Amniotic stem cell (primary cell): ENCODE results near the gene DLG1.
A peak's percentile ranks its signal among the peaks of the same experiment; 100 is the strongest.
"Not testable (repeated sequence)": the region's sequence is repeated elsewhere in the genome, so short reads cannot be mapped to it uniquely, and the experiment has no call there.

ENCODE experiments used
- DNase-seq: peaks from one replicate; lab custom pipeline; 2025; lab: John Stamatoyannopoulos, UW

The DLG1 gene

GRCh38 chr3:197209366-197210260 is 88.8 kb downstream of the DLG1 start:
- DNase-seq = no peak

- DNase-seq = no peak
Observed at GRCh38 chr3:197206913-197207312, 91.5 kb downstream of the DLG1 start.

DNA sequence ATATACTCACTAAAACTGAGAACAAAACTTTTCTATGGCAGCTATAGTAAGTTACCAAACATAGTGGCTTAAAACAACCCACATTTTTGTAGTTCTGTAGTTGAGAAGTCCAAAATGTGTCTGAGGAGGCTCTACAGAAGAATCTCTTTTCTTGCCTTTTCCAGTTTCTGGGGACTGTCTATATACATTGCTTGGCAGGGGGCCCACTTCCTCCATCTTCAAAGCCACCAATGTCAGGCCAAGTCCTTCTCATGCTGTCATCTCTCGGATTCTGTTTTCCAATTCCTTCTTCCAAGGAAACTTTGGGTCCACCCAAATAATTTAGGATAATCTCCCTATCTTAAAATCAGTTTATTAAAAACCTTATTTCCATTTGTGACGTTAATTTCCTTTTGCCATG is 92.7 kb downstream of the DLG1 start:
- DNase-seq = no peak

DNA sequence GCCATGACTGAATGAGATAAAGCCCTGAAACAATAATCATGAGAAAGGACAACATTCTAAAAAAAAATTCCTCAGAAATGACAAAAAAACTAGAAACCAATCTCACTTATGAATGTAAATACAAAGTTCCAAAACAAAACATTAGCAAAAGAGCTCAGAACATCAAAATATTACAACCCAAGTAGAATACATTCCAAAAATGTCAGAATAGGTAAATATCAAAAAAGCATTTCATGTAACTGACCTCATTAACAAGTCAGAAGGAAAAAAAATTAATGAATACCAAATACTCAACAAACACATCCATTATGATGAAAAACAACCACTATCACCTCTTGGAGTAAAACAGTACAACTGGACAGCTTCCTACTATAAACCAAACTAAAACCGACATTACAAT is 93.1 kb downstream of the DLG1 start:
- DNase-seq = no peak

DNA sequence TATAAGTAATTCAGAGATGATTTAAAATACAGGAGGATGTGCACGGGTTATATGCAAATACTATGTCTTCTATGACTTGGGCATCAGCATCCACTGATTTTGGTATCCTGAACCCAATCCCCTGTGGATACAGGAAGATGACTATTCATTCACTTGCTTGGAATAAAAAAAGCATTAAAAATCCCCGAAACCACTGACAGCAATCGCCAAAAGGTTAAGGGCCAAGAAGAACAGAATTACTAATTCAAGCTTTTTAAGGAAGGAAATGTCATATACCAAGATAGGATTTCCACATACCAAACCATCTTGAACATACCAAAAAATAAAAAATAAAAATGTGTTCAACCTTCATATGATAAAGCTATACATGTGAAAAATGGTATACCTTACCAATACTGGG is 93.7 kb downstream of the DLG1 start:
- no peak for DNase-seq

DNA sequence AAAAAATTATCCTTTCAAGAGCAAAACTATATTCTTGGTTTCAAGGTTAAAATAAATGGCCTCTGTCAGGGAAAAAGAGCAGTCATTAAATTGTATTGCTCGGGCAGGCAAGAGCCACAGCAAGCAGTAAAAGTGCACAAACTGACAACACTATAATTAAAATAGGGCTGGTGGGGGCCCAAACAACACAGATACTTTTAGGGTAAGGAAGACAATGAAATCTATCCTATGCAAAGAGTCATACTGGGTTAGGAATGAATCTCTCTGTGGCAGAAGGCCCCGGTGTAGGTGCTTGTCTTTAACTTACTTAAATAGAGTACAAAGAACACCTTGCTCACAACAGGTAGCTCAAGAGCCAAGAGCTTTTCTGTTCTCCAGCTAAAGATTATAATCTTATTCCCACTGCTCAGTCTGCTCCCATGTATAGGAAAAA is 94.7 kb downstream of the DLG1 start:
- no peak for DNase-seq

DNA sequence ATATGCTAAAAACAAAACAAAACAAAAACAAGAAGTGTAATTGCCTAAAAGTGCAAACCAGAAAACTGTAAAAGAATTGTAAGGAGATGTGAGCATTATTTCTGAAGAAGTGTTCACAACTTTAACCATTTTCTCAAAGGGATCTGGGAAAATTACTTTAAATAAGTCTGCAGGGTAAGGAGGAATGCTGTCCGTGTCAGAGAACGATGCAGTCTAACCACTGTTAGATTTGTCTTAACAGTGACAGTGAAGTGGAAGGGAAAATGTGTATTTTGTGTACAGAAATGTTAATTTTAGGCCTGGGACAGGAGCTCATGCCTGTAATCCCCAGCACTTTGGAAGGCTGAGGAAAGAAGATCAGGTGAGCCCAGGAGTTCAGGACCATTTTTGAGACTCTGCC is 95.7 kb downstream of the DLG1 start:
- no peak for DNase-seq

GRCh38 chr3:197201791-197202452 is 96.5 kb downstream of the DLG1 start:
- DNase-seq = no peak

DNA sequence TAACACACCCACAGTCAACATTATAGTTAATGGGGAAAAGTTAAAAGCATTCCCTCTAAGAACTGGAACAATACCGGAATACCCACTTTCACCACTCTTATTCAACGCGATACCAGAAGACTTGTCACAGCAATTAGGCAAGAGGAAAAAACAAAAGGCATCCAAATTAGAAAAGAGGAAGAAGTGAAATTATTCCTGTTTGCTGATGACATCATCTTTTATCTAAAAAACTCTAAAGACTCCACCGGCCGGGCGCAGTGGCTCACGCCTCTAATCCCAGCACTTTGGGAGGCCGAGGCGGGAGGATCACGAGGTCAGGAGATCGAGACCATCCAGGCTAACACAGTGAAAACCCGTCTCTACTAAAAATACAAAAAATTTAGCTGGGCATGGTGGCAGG is 97.6 kb downstream of the DLG1 start:
- DNase-seq = not testable (repeated sequence)

DNA sequence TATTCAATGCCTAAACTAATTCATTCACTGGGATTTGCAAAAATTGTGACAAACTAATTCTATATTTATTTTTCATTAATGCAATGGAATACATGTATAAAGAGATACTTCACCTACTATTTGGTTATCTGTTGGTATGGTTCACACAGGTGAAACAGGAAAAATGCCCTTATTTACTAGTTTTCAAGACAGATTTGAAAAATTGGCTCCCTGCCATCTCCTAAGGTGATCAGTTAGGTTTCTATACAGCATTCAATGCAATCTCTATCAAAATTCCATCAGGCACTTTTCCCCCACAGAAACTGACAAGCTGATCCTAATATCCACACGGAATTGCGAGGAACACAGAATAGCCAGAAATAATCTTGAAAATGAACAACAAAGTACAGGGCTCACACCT is 101.1 kb downstream of the DLG1 start:
- no peak for DNase-seq

DNA sequence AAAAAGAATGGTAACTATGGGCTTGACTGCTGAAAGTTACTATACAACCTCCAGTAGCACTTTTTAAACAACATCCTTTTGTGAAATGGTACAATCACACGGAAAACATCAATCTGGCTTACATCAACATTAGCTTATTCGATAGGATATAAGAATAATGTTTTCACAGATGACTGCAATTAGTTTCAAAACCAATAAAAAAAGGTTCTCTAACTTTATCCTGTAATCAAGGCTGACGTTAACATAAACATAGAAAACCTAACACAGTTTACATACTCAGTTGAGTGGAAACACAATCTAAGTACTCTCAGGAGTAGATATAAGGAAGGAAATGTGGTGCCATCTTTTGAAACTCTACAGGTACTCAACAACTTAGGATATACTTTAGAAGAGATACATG is 102.2 kb downstream of the DLG1 start:
- DNase-seq = no peak

DNA sequence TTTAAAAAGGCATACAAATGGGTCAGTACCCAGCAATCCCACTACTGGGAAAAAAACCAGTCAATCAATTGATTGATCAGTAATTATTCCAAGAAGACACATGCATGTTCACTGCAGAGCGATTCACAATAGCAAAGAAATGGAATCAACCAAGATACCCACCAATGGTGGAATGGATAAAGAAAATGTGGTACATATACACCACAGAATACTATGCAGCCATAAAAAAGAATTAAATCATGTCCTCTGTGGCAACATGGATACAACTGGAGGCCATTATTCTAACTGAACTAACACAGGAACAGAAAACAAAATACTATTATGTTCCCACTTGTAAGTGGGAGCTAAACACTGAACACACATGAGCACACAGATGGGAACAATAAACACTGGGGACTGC is 103.1 kb downstream of the DLG1 start:
- no peak for DNase-seq

GRCh38 chr3:197193759-197194158 is 104.7 kb downstream of the DLG1 start:
- not testable (repeated sequence) for DNase-seq

- no peak for DNase-seq
Observed at GRCh38 chr3:197191897-197192296, 106.5 kb downstream of the DLG1 start.

GRCh38 chr3:197189623-197190022 is 108.8 kb downstream of the DLG1 start:
- no peak for DNase-seq

- no peak for DNase-seq
Observed at GRCh38 chr3:197188963-197189362, 109.4 kb downstream of the DLG1 start.

DNA sequence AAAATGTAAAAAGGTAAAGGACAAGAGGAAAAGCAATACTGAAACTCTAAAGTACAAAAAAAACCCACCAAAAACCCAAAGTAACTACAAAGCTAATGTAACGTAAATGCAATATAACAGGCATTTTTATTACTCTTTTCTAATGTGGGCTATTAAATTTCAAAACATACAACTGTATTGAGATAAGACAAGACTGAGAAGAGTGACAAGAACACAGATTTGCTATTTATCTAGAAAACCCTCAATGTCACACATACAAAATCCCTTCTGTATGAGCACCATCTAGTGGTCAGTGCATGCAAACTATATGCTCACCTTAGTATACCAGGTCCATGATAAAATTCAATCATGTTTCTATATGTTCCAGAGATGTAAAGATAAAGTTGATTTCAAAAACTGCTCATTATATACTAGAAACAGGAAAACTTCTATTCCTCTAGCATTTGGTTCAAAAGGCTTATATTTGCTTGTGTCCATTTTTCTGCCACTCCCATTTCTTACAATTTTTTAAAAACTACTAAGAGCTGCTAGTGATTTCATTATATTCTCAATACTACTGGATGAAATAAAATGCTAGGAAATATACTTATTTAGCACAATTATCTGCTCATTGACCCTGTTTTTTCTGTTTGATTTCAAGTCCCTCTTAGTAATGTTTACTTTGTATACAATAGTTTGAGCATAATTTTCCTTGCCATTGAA is 111.4 kb downstream of the DLG1 start:
- DNase-seq = peak; percentile 23

DNA sequence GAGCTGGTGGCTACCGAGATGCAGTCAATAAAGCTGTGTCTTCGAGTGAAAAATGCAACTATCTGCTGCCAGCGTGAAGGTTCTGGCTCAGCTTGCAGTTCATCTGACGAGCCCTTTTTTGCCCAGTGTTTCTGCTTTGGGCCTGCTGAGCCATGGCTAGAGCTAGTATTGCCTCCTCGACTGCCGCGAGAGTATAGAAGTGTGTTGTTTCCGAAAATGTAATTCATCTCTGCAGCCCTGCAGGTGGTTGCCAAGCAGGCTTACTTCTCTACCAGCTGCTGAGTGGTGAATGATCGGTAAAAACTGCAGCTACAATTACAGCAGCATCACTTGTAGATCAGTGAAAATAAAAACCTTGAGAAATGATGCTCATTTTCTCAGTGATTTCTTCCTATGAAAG is 114.8 kb downstream of the DLG1 start:
- no peak for DNase-seq

- DNase-seq = no peak
Observed at GRCh38 chr3:197181741-197182140, 116.7 kb downstream of the DLG1 start.

GRCh38 chr3:197178998-197179397 is 119.4 kb downstream of the DLG1 start:
- DNase-seq = no peak

GRCh38 chr3:197175503-197175902 is 122.9 kb downstream of the DLG1 start:
- DNase-seq = no peak

GRCh38 chr3:197174927-197175326 is 123.5 kb downstream of the DLG1 start:
- no peak for DNase-seq

GRCh38 chr3:197173620-197174019 is 124.8 kb downstream of the DLG1 start:
- no peak for DNase-seq
